ENCODE results near the gene ZNF619. TPM values are rescaled to one million over a fixed set of nuclear protein-coding genes. Genes with fewer than 3 reads are reported as not detected.

ZNF619 gene
- total and polyA plus RNA-seq, 9 of the 15 experiments (the other 6 are each of a cell fraction or from before 2014, with no cell fraction given), result 1.3 to 9.1 (median 6.3) TPM

- TF ChIP-seq MGA (IDR thresholded peaks at IDR 0.05) (peak; percentile 70), ZBTB1 (CRISPR knock-in tag; IDR thresholded peaks at IDR 0.05; ENCODE audit: borderline replicate concordance, low read depth) (no peak; the same call in 1 of the 2 replicates), NR2C2 (CRISPR knock-in tag; IDR thresholded peaks at IDR 0.05) (peak; percentile 76; the same call in 1 of the 2 replicates), NR2C2 (tag; IDR thresholded peaks at IDR 0.05) (peak; percentile 76; the same call in 1 of the 2 replicates), HMGN3 (IDR thresholded peaks at IDR 0.05; ENCODE audit: borderline replicate concordance, extremely low read depth, insufficient read length, low read depth, low read length) (peak; percentile 93), KDM5B (IDR thresholded peaks at IDR 0.05; ENCODE audit: insufficient replicate concordance, low read depth, low read length) (peak; percentile 98), MCM5 (IDR thresholded peaks at IDR 0.05; ENCODE audit: low read depth) (no peak), ASH1L (IDR thresholded peaks at IDR 0.05; ENCODE audit: borderline replicate concordance, low read depth, partially characterized antibody) (no peak), ETS1 (conservative IDR thresholded peaks at IDR 0.05; ENCODE audit: control insufficient read depth, low read depth, low read length) (peak; percentile 77; the same call in 1 of the 2 replicates), ILF3 (IDR thresholded peaks at IDR 0.05; ENCODE audit: borderline replicate concordance) (no peak), PURB (CRISPR knock-in tag; IDR thresholded peaks at IDR 0.05; ENCODE audit: low read depth) (no peak), ZNF830 (CRISPR knock-in tag; IDR thresholded peaks at IDR 0.05) (peak; percentile 67; the same call in 1 of the 2 replicates), SIRT6 (IDR thresholded peaks at IDR 0.05; ENCODE audit: low read depth, low read length) (no peak)
Measured at GRCh38 chr3:40524568-40525285, 47.8 kb downstream of the ZNF619 start, which contains the start of gene ZNF621 (continued).

Data from K562 (cell line).